ENCODE measurements around the gene VAT1. TPM values are rescaled to one million over a fixed set of nuclear protein-coding genes. Genes with fewer than 3 reads are reported as not detected.
A peak's percentile ranks its signal among the peaks of the same experiment; 100 is the strongest.

VAT1 gene
- total RNA-seq, 1 experiment from 2014 or later, result 262 TPM

- Mint-ChIP-seq H3K4me1 (peaks cover 0 to 5% of the 10 kb centered on the region in 2 experiments; a peak in 1 of 4 replicates), H3K9me3 (0 out of 5 replicates have a peak, but pooled peaks cover 0 to 4% of the 10 kb centered on the region in 2 experiments), H3K36me3 (ENCODE audit: insufficient read depth in 1 of 3, low read depth in 3 of 3) (peaks cover 0 to 6% (median 3%) of the 10 kb centered on the region in 3 experiments; a peak in 3 of 7 replicates), H3K27me3 (ENCODE audit: low read depth) (no peaks in the 10 kb centered on the region), H3K27ac (peak overlapping the region in 1 of 3 experiments; percentile 34; a peak in 1 of 7 replicates), H3K4me3 (no peak overlapping the region)
- H3K4ac ChIP-seq (ENCODE audit: low read depth, low read length), result no peak overlapping the region
- no peak overlapping the region for H3T11ph ChIP-seq (ENCODE audit: low read length)
- peaks cover 2% of the 10 kb centered on the region for H3K23me2 ChIP-seq (ENCODE audit: insufficient read length, low read depth, low read length, poor library complexity, severe bottlenecking)
- no peaks in the 10 kb centered on the region for H4K20me1 ChIP-seq (ENCODE audit: control insufficient read depth, insufficient read depth, insufficient read length)
- no peak overlapping the region for H2BK15ac ChIP-seq (ENCODE audit: low read depth, low read length)
- no peaks in the 10 kb centered on the region for H3K27me3 ChIP-seq (ENCODE audit: insufficient read depth, low read length)
- WGBS (ENCODE audit: extremely low coverage, insufficient read length, low lambda C conversion rate), result no CpG with 5 or more reads among the region's 5 CpGs
- TF ChIP-seq CTCF (conservative IDR thresholded peaks at IDR 0.05), result no peak
- H2AFZ ChIP-seq (ENCODE audit: low read length), result no peak overlapping the region
- H2BK120ac ChIP-seq (ENCODE audit: low read depth, low read length, poor library complexity, severe bottlenecking), result no peak overlapping the region
- H3K9me3 ChIP-seq (ENCODE audit: control insufficient read depth, low read depth, low read length), result no peaks in the 10 kb centered on the region
- H3K56ac ChIP-seq (ENCODE audit: insufficient read length, low read depth, low read length), result no peak overlapping the region
- H3K4me1 ChIP-seq (ENCODE audit: insufficient read depth, low read length), result no peaks in the 10 kb centered on the region
- no peaks in the 10 kb centered on the region for H3K79me1 ChIP-seq (ENCODE audit: insufficient read depth, low read depth, low read length, poor library complexity, severe bottlenecking)
- H3K14ac ChIP-seq (ENCODE audit: insufficient read depth, low read length), result no peak overlapping the region
- no peak overlapping the region for H4K91ac ChIP-seq (ENCODE audit: insufficient read length, low read depth, low read length)
- no peak overlapping the region for H2AK5ac ChIP-seq (ENCODE audit: insufficient read length, low read length)
- no peak overlapping the region for H2BK20ac ChIP-seq (ENCODE audit: low read depth, low read length, poor library complexity, severe bottlenecking)
- H3K79me2 ChIP-seq (ENCODE audit: insufficient read depth, low read length), result no peaks in the 10 kb centered on the region
- H3K27ac ChIP-seq (ENCODE audit: insufficient read length, low read depth, low read length), result no peak overlapping the region
- H4K5ac ChIP-seq (ENCODE audit: insufficient read length, low read depth, low read length), result no peak overlapping the region
- no peak overlapping the region for H2BK12ac ChIP-seq (ENCODE audit: insufficient read length, low read depth, low read length)
- H2BK5ac ChIP-seq (ENCODE audit: insufficient read length, low read length), result no peak overlapping the region
- no peak overlapping the region for H3K18ac ChIP-seq (ENCODE audit: insufficient read length, low read depth, low read length)
- H4K8ac ChIP-seq (replicated peaks; ENCODE audit: insufficient read length, low read depth, low read length), result no peak overlapping the region
- no peak for DNase-seq
- H3K4me2 ChIP-seq (ENCODE audit: insufficient read depth, insufficient read length, low read length), result no peak overlapping the region
- no peak overlapping the region for H3K23ac ChIP-seq (ENCODE audit: insufficient read length, low read depth, low read length)
- H3K9ac ChIP-seq (ENCODE audit: extremely low read depth, insufficient read length, low read length), result no peak overlapping the region
Measured at GRCh38 chr17:42969001-42969581, 53.1 kb downstream of the VAT1 start.

Data from H9 (cell line).